ENCODE measurements around the gene ZDHHC3.

DNA sequence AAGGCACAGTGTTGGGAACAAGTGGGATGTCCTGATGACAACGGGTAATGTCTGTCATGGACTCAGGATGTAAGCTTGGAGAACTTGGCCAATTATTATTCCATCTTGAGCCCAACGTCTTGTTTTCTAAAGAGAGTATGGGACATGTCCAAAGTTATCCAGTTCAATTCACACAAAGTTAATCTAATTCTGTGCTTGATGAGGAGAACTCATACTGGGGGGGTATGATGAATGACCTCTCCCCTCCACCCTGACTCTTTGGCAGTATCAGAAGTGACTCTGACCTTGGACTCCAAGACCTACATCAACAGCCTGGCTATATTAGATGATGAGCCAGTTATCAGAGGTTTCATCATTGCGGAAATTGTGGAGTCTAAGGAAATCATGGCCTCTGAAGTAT is 65.3 kb downstream of the ZDHHC3 start:
- TF ChIP-seq, protein P1, sequence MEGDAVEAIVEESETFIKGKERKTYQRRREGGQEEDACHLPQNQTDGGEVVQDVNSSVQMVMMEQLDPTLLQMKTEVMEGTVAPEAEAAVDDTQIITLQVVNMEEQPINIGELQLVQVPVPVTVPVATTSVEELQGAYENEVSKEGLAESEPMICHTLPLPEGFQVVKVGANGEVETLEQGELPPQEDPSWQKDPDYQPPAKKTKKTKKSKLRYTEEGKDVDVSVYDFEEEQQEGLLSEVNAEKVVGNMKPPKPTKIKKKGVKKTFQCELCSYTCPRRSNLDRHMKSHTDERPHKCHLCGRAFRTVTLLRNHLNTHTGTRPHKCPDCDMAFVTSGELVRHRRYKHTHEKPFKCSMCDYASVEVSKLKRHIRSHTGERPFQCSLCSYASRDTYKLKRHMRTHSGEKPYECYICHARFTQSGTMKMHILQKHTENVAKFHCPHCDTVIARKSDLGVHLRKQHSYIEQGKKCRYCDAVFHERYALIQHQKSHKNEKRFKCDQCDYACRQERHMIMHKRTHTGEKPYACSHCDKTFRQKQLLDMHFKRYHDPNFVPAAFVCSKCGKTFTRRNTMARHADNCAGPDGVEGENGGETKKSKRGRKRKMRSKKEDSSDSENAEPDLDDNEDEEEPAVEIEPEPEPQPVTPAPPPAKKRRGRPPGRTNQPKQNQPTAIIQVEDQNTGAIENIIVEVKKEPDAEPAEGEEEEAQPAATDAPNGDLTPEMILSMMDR (conservative IDR thresholded peaks at IDR 0.05 in 1 of 2, IDR thresholded peaks at IDR 0.05 in 1 of 2; ENCODE audit: extremely low read depth in 1 of 2, insufficient read depth in 1 of 2, low read depth in 1 of 2, low read length in 2 of 2) = no peak
- no peak for TF ChIP-seq EZH2 (IDR thresholded peaks at IDR 0.05; ENCODE audit: borderline replicate concordance, low read length)
